Measurements from ENCODE around the gene STAT4. TPM values are rescaled to one million over a fixed set of nuclear protein-coding genes. Genes with fewer than 3 reads are reported as not detected.
A peak's percentile ranks its signal among the peaks of the same experiment; 100 is the strongest.
"Not testable (repeated sequence)": the region's sequence is repeated elsewhere in the genome, so short reads cannot be mapped to it uniquely, and the experiment has no call there.

STAT4 gene
- polyA plus RNA-seq, 1 donor (not counting 4 experiments of a cell fraction or from before 2014, with no cell fraction given) = 2.0 TPM

DNA sequence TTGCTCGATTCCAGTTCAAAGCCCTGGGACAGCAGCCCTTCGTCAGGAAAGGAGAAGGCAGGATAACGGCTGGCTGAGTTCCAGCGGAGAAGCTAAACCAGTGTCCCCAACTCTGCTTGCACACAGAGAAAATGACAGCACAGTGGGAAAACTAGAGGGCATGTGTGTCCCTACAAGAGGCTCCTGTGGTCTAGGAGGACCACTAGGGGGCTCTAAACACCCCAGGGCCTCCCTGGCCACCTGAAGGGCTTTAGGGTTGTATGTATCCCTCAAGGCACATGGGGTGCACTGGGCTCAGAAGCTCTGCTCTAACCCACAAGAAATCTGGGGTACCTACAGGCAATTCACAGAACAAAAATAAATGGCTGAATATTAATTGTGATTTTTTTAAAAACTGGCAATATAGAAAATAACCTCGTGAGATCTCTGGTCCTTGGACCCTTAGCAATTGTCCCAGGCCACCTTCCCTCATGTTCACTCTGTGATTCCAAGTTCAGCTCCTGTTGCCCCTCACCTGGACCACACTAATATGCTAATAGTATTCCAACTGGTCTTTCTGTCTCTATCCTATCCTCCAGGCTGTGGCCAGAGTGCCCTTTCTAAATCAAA, 154.4 kb downstream of the STAT4 start:
- Histone ChIP-seq H3K79me2 (ENCODE audit: control insufficient read depth, insufficient read depth, low read length) (no peaks in the 10 kb centered on the region), H3K27ac (ENCODE audit: control insufficient read depth, insufficient read depth, low read length) (no peak overlapping the region), H2AFZ (ENCODE audit: control insufficient read depth, low read length) (no peak overlapping the region), H3K4me2 (ENCODE audit: control insufficient read depth, extremely low read depth, insufficient read depth, low read depth, low read length) (no peak overlapping the region), H3K4me1 (ENCODE audit: control insufficient read depth, extremely low read depth, insufficient read depth, low read length) (peaks cover 12% of the 10 kb centered on the region), H3K9me1 (ENCODE audit: control insufficient read depth, extremely low read depth, insufficient read depth, low read length) (no peaks in the 10 kb centered on the region), H3K27me3 (ENCODE audit: control insufficient read depth, extremely low read depth, insufficient read depth, low read length) (no peaks in the 10 kb centered on the region), H3K9me3 (ENCODE audit: control insufficient read depth, low read depth, low read length) (no peaks in the 10 kb centered on the region), H3K36me3 (ENCODE audit: control insufficient read depth in 2 of 2, extremely low read depth in 1 of 2, insufficient read depth in 2 of 2, low read length in 2 of 2) (peaks cover 51 to 52% of the 10 kb centered on the region in 2 experiments), H3K4me3 (ENCODE audit: control insufficient read depth in 2 of 3, extremely low read depth in 1 of 3, insufficient read depth in 2 of 3, low read depth in 1 of 3, low read length in 3 of 3) (no peak overlapping the region), H4K20me1 (ENCODE audit: control insufficient read depth, extremely low read depth, insufficient read depth, low read length) (no peaks in the 10 kb centered on the region), H3K9ac (ENCODE audit: control insufficient read depth, extremely low read depth, insufficient read depth, low read length) (no peak overlapping the region)
- TF ChIP-seq, protein P1, sequence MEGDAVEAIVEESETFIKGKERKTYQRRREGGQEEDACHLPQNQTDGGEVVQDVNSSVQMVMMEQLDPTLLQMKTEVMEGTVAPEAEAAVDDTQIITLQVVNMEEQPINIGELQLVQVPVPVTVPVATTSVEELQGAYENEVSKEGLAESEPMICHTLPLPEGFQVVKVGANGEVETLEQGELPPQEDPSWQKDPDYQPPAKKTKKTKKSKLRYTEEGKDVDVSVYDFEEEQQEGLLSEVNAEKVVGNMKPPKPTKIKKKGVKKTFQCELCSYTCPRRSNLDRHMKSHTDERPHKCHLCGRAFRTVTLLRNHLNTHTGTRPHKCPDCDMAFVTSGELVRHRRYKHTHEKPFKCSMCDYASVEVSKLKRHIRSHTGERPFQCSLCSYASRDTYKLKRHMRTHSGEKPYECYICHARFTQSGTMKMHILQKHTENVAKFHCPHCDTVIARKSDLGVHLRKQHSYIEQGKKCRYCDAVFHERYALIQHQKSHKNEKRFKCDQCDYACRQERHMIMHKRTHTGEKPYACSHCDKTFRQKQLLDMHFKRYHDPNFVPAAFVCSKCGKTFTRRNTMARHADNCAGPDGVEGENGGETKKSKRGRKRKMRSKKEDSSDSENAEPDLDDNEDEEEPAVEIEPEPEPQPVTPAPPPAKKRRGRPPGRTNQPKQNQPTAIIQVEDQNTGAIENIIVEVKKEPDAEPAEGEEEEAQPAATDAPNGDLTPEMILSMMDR (optimal IDR thresholded peaks at IDR 0.05 in 1 of 3, IDR thresholded peaks at IDR 0.05 in 1 of 3, conservative IDR thresholded peaks at IDR 0.05 in 1 of 3; ENCODE audit: extremely low read depth in 1 of 3, insufficient read depth in 2 of 3, low read length in 3 of 3) = peak; percentile 47 to 64 (median 59)
- no peak for TF ChIP-seq EZH2 (IDR thresholded peaks at IDR 0.05; ENCODE audit: low read length)
- dilution Hi-C loops (cut with MboI; ENCODE audit: extremely low pct_ligation_motif_present, low sequenced_read_pairs) = no loop called here
- FAIRE-seq (no peak), DNase-seq (ENCODE audit: low read depth, low spot score) (no peak)

DNA sequence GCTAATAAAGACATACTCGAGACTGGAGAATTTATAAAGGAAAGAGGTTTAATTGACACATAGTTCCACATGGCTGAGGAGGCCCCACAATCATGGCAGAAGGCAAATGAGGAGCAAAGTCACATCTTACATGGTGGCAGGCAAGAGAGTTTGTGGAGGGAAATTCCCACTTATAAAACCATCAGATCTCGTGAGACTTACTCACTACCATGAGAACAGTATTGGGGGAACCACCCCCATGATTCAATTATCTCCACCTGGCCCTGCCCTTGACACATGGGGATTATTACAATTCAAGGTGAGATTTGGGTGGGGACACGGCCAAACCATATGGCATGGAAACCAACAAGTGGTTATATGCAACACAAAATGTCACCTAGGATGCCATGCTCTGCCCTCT, 155.5 kb downstream of the STAT4 start:
- H3K4me1 ChIP-seq (ENCODE audit: control insufficient read depth, extremely low read depth, insufficient read depth, low read length); FAIRE-seq; H3K27ac ChIP-seq (ENCODE audit: control insufficient read depth, insufficient read depth, low read length); H3K4me3 ChIP-seq (ENCODE audit: control insufficient read depth in 2 of 3, extremely low read depth in 1 of 3, insufficient read depth in 2 of 3, low read depth in 1 of 3, low read length in 3 of 3); H3K4me2 ChIP-seq (ENCODE audit: control insufficient read depth, extremely low read depth, insufficient read depth, low read depth, low read length); dilution Hi-C loops (cut with MboI; ENCODE audit: extremely low pct_ligation_motif_present, low sequenced_read_pairs); DNase-seq (ENCODE audit: low read depth, low spot score); H3K9me1 ChIP-seq (ENCODE audit: control insufficient read depth, extremely low read depth, insufficient read depth, low read length); H3K27me3 ChIP-seq (ENCODE audit: control insufficient read depth, extremely low read depth, insufficient read depth, low read length); H2AFZ ChIP-seq (ENCODE audit: control insufficient read depth, low read length); H3K79me2 ChIP-seq (ENCODE audit: control insufficient read depth, insufficient read depth, low read length); H4K20me1 ChIP-seq (ENCODE audit: control insufficient read depth, extremely low read depth, insufficient read depth, low read length); H3K9me3 ChIP-seq (ENCODE audit: control insufficient read depth, low read depth, low read length); H3K9ac ChIP-seq (ENCODE audit: control insufficient read depth, extremely low read depth, insufficient read depth, low read length): not testable (repeated sequence)
- H3K36me3 ChIP-seq (ENCODE audit: control insufficient read depth in 2 of 2, extremely low read depth in 1 of 2, insufficient read depth in 2 of 2, low read length in 2 of 2) = peaks cover 49 to 53% of the 10 kb centered on the region in 2 experiments

DNA sequence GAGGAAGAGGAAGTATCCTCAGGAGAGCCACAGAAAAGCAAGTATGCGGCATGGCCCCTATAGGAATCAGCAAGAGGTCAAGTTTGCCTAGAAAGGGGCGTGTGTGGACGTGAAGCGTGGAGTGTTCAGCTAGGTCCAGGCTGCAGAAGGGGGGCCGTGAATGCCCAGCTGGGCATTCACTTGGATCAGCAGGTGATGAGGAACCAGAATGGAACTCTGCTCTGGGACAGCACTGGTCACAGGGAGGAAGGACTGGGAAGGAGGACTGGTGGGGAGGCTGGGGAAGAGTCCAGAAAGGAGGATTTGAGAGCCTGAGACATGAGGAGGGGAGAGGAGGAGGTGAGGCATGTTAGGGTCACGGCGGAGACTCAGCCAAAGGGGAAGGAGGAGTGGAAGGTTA, 156.6 kb downstream of the STAT4 start:
- H3K4me3 ChIP-seq (ENCODE audit: control insufficient read depth in 2 of 3, extremely low read depth in 1 of 3, insufficient read depth in 2 of 3, low read depth in 1 of 3, low read length in 3 of 3) = no peak overlapping the region
- no peaks in the 10 kb centered on the region for H3K79me2 ChIP-seq (ENCODE audit: control insufficient read depth, insufficient read depth, low read length)
- no peak overlapping the region for H3K27ac ChIP-seq (ENCODE audit: control insufficient read depth, insufficient read depth, low read length)
- dilution Hi-C loops (cut with MboI; ENCODE audit: extremely low pct_ligation_motif_present, low sequenced_read_pairs) = no loop called here
- no peaks in the 10 kb centered on the region for H3K4me1 ChIP-seq (ENCODE audit: control insufficient read depth, extremely low read depth, insufficient read depth, low read length)
- FAIRE-seq = no peak
- no peak for TF ChIP-seq EZH2 (IDR thresholded peaks at IDR 0.05; ENCODE audit: low read length)
- TF ChIP-seq, protein P1 (optimal IDR thresholded peaks at IDR 0.05 in 1 of 3, IDR thresholded peaks at IDR 0.05 in 1 of 3, conservative IDR thresholded peaks at IDR 0.05 in 1 of 3; ENCODE audit: extremely low read depth in 1 of 3, insufficient read depth in 2 of 3, low read length in 3 of 3) = no peak
- H3K36me3 ChIP-seq (ENCODE audit: control insufficient read depth in 2 of 2, extremely low read depth in 1 of 2, insufficient read depth in 2 of 2, low read length in 2 of 2) = peaks cover 51 to 52% of the 10 kb centered on the region in 2 experiments
- no peak overlapping the region for H3K4me2 ChIP-seq (ENCODE audit: control insufficient read depth, extremely low read depth, insufficient read depth, low read depth, low read length)
- H4K20me1 ChIP-seq (ENCODE audit: control insufficient read depth, extremely low read depth, insufficient read depth, low read length) = no peaks in the 10 kb centered on the region
- no peak for DNase-seq (ENCODE audit: low read depth, low spot score)
- no peaks in the 10 kb centered on the region for H3K9me3 ChIP-seq (ENCODE audit: control insufficient read depth, low read depth, low read length)
- H3K9me1 ChIP-seq (ENCODE audit: control insufficient read depth, extremely low read depth, insufficient read depth, low read length) = no peaks in the 10 kb centered on the region
- no peak overlapping the region for H2AFZ ChIP-seq (ENCODE audit: control insufficient read depth, low read length)
- H3K27me3 ChIP-seq (ENCODE audit: control insufficient read depth, extremely low read depth, insufficient read depth, low read length) = no peaks in the 10 kb centered on the region
- no peak overlapping the region for H3K9ac ChIP-seq (ENCODE audit: control insufficient read depth, extremely low read depth, insufficient read depth, low read length)

Data from keratinocyte (primary cell).